Activated naive CD4-positive, alpha-beta T cell treated with anti-CD3 and anti-CD28 coated beads, Interleukin-2, amount 50 U/mL, for 72 hours (primary cell): Measurements from ENCODE around the gene PIK3R1. TPM values are rescaled to one million over a fixed set of nuclear protein-coding genes. Genes with fewer than 3 reads are reported as not detected.
A peak's percentile ranks its signal among the peaks of the same experiment; 100 is the strongest.
"Not testable (repeated sequence)": the region's sequence is repeated elsewhere in the genome, so short reads cannot be mapped to it uniquely, and the experiment has no call there.

Source experiments
- ATAC-seq, 2 donors: fragments of 150-1000 bp; cut with Tn5 transposase; 2 replicates each; pipeline ENCODE4 v1.10.0; 2021; ENCODE audit warnings: mild to moderate bottlenecking in 2 of 2, moderate library complexity in 2 of 2
- DNase-seq, 2 donors: peaks; one replicate each; pipeline ENCODE4 v3.0.0; 2021 to 2022; ENCODE audit warnings: low spot score in 2 of 2
- H3K27ac Mint-ChIP-seq, 2 donors: one replicate each; pipeline ENCODE4 v1.8.0; 2022; ENCODE audit warnings: mild to moderate bottlenecking in 2 of 2, mixed read lengths in 2 of 2
- H3K36me3 Mint-ChIP-seq, 2 donors: one replicate each; pipeline ENCODE4 v1.8.0; 2022; ENCODE audit warnings: mixed read lengths in 2 of 2
- H3K9me3 Mint-ChIP-seq, 2 donors: one replicate each; pipeline ENCODE4 v1.8.0; 2022; ENCODE audit warnings: mixed read lengths in 2 of 2
- total RNA-seq, 2 donors: library from RNA; stranded (reverse); gene quantifications; one replicate each; pipeline ENCODE4 v1.2.3, GENCODE V29; 2022

PIK3R1 gene
- total RNA-seq, 2 donors from 2014 or later = 24.7 to 54.8 TPM

DNA sequence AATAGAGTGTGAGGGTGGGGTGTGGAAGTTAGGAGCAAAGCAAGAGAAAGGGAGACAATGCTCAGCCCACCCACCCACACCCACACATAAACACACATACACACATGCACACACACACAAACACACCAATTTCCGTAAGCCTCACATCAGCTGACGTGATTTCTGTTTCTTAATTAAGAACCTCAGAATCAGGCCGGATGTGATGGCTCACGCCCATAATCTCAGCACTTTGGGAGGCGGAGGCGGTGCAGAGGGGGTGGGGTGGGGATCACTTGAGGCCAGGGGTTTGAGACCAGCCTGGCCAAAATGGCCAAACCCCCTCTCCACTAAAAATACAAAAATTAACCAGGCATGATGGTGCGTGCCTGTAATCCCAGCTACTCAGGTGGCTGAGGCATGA is 26.4 kb upstream of the PIK3R1 start:
- Mint-ChIP-seq H3K36me3 (no peaks in the 10 kb centered on the region), H3K27ac (no peak overlapping the region), H3K9me3 (no peaks in the 10 kb centered on the region)
- no peak for ATAC-seq
- DNase-seq = no peak

DNA sequence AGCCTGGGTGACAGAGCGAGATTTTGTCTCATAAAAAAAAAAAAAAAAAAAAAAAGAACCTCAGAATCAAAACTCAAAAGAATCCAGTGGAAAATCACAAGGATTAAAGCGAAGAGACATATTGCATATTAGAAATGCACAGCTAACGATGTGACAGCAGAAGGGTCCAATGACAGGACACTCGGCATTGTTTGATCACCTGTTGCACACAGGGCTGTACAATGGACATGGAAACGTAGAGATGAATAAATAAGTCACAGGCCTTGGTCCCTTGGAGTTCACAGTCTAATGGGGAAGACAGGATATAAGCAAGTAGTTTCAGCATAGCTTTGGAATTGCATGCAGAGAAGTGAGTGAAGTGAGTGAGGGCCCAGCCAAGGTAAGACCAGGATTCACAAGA is 25.9 kb upstream of the PIK3R1 start:
- Mint-ChIP-seq H3K9me3 (no peaks in the 10 kb centered on the region), H3K27ac (no peak overlapping the region), H3K36me3 (no peaks in the 10 kb centered on the region)
- no peak for ATAC-seq
- DNase-seq = no peak

GRCh38 chr5:68190619-68191018 is 24.9 kb upstream of the PIK3R1 start:
- H3K27ac Mint-ChIP-seq = no peak overlapping the region
- no peak for ATAC-seq

DNA sequence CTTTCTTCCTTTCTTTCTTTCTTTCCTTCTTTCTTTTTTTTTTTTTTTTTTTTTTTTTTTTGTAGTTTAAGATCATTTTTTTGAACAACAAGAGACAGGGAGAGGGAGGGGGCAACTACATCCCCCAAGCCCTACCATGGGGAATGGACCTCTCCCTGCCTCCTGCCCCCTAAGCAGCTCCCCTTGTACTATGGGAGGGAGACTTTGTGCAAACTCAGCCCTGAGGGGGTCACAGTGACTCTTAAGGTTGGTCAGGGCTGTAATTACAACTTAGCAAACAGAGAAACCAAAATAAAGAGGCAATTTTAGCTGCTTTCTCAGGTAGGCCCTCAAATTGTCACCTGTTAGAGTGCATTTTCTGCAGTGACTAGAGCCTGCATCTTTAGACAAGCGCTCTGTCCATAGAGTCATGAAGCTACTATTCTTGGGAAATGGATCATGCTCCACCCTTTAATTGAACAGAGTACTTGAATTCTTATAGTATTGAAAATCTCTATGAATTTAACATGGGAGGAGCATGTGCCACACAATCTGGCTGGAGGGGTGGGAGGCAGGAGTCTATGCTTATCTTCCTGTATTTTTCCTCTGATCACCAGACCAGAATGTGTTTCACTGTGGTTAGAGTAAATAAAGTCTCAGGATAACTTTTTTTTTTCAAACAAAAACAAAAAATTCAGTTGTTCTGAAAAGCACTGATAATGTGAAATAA is 24.3 kb upstream of the PIK3R1 start:
- H3K27ac Mint-ChIP-seq = no peak overlapping the region
- H3K36me3 Mint-ChIP-seq = no peaks in the 10 kb centered on the region
- H3K9me3 Mint-ChIP-seq = peaks cover 0 to 3% of the 10 kb centered on the region in 2 donors
- DNase-seq (no peak), ATAC-seq (no peak)

More at GRCh38 chr5:68190619-68191018, 24.9 kb upstream of the PIK3R1 start:
- DNase-seq = no peak
- H3K9me3 Mint-ChIP-seq = peaks cover 0 to 3% of the 10 kb centered on the region in 2 donors
- H3K36me3 Mint-ChIP-seq = no peaks in the 10 kb centered on the region

- Mint-ChIP-seq H3K9me3 (peaks cover 0 to 3% of the 10 kb centered on the region in 2 donors), H3K27ac (no peak overlapping the region), H3K36me3 (no peaks in the 10 kb centered on the region)
- no peak for DNase-seq
- ATAC-seq = no peak
Measured at GRCh38 chr5:68192679-68193060, 22.9 kb upstream of the PIK3R1 start.

DNA sequence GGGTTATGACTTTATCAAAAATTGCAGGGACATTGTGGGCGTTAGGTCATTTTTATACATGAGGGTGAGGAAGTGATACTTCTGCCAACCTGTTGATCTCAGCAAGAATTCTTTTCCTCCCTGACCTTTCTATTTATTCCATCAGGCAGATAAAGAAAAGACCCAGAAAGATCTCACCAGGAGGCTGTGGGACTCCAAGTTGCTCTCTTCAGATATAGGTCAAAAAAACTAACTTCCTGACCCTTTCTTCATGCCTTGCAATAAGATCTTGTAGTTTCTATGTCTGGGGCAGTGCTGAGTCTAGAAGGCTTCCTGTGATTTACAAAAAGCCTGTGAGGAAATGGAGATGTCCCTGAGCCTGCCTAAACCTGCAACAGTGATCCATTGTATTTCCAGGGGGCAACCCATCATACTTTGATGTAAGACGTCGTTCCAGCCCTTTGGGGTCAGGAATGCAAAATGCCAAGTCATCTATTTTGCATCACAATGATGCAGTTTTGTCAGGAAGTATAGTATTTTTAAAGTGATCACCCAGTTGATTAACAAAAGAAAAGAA is 22.0 kb upstream of the PIK3R1 start:
- peaks cover 0 to 3% of the 10 kb centered on the region in 2 donors for H3K9me3 Mint-ChIP-seq
- DNase-seq (no peak), ATAC-seq (no peak)
- H3K27ac Mint-ChIP-seq = no peak overlapping the region
- H3K36me3 Mint-ChIP-seq = no peaks in the 10 kb centered on the region

DNA sequence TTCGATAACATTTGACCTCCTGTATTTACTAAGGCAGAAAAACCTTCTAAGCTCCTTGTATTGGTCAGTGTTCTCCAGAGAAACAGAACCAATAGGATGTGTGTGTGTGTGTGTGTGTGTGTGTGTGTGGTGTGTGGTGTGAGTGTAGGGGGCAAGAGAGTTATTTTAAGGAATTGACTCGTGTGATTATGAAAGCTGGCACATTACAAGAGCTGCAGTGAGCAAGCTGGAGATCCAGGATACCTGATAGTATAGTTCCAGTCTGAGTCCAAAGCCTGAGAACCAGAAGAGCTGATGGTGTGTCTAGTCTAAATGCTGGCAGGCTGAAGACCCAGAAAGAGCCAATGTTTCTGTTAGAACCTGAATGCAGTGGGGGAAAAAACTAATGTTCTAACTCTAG is 21.2 kb upstream of the PIK3R1 start:
- Mint-ChIP-seq H3K9me3 (peaks cover 0 to 3% of the 10 kb centered on the region in 2 donors), H3K27ac (no peak overlapping the region), H3K36me3 (no peaks in the 10 kb centered on the region)
- DNase-seq = no peak
- no peak for ATAC-seq

GRCh38 chr5:68195137-68195536 is 20.4 kb upstream of the PIK3R1 start:
- DNase-seq (no peak), ATAC-seq (no peak)
- Mint-ChIP-seq H3K27ac (no peak overlapping the region), H3K9me3 (peaks cover 0 to 3% of the 10 kb centered on the region in 2 donors), H3K36me3 (no peaks in the 10 kb centered on the region)

DNA sequence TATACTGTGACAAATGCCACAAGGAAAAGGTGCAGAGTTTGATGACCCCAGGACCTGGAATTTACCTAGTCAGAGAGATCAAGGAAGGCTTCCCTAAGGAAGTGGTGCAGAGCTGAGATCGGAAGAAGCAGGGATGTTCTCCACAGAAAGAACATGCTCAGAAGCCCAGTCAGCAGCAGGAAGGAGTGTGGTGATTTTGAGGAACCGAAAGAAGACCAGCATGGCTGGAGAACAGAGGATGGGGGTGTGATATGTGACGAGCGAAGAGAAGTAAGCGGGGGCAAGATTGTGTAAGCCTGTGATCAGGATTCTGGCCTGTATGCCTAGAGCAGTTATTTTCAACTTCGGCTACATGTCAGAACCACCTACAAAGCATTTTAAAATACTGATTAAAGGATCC is 18.7 kb upstream of the PIK3R1 start:
- H3K9me3 Mint-ChIP-seq = peaks cover 0 to 3% of the 10 kb centered on the region in 2 donors
- ATAC-seq (no peak), DNase-seq (no peak)
- no peak overlapping the region for H3K27ac Mint-ChIP-seq
- no peaks in the 10 kb centered on the region for H3K36me3 Mint-ChIP-seq

- Mint-ChIP-seq H3K9me3 (peaks cover 0 to 2% of the 10 kb centered on the region in 2 donors), H3K36me3 (no peaks in the 10 kb centered on the region), H3K27ac (no peak overlapping the region)
- DNase-seq (no peak), ATAC-seq (peak; percentile 28 to 44)
Measured at GRCh38 chr5:68200288-68200687, 15.3 kb upstream of the PIK3R1 start.

DNA sequence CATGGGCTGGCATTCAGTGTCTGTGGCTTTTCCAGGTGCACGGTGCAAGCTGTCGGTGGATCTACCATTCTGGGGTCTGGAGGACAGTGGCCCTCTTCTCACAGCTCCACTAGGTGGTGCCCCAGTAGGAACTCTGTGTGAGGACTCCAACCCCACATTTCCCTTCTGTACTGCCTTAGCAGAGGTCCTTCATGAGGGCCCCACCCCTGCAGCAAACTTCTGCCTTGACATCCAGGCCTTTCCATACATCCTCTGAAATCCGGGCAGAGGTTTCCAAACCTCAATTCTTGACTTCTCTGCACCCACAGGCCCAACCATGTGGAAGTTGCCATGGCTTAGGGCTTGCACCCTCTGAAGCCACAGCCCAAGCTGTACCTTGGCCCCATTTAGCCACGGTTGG is 4.9 kb upstream of the PIK3R1 start:
- not testable (repeated sequence) for ATAC-seq, DNase-seq, H3K27ac Mint-ChIP-seq
- Mint-ChIP-seq H3K9me3 (peaks cover 7 to 25% of the 10 kb centered on the region in 2 donors), H3K36me3 (peaks cover 20 to 31% of the 10 kb centered on the region in 2 donors)

- no peak for DNase-seq
- Mint-ChIP-seq H3K27ac (peak overlapping the region; percentile 85 to 95), H3K9me3 (peaks cover 7 to 24% of the 10 kb centered on the region in 2 donors), H3K36me3 (peaks cover 27 to 44% of the 10 kb centered on the region in 2 donors)
- peak; percentile 27 to 36 for ATAC-seq
Measured at GRCh38 chr5:68214482-68215207, 911 bp upstream of the PIK3R1 start.

GRCh38 chr5:68215898-68216244 is 315 bp downstream of the PIK3R1 start:
- DNase-seq (no peak), ATAC-seq (peak; percentile 53 to 64)
- Mint-ChIP-seq H3K36me3 (peaks cover 15 to 37% of the 10 kb centered on the region in 2 donors), H3K9me3 (peaks cover 0 to 13% of the 10 kb centered on the region in 2 donors), H3K27ac (peak overlapping the region in 1 of 2 donors; percentile 85)

DNA sequence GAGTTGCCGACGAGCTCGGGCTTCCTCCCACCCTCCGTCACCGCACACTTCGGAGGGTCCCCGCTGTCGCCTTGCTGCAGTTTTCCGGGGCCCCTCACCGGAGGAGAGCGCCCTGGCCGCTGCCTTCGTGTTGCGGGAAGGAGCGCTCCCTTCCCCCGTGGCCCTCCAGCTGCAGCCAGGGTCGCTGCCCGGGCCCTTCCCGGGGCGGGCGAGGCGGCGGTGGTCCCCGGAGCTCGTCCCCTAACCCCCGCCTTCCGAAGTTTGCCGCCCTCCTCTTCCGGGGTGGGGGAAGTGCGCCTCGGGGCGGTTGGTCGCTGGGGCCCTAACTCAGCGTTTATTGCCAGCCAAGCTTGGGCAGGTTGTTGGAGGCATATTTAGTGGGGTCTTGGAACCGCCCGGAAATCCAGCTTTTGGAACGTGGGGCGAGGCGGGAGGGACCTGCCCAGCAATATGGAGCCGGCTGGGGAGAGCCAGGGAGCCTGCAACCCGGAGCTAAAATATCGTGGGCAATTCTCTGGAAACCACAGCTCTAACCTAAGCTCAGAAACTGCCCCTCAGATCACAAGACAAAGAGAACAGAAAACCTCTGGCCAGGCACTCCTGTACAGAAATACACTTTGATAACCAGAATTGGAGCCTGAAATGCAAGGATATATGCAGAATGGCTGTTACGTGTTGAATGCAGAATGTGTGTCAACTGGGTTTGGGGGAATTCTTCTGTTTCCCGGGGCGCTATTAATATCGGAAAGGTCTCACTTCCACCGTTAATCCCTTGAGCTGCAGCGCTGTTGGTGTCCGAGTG is 890 bp downstream of the PIK3R1 start:
- Mint-ChIP-seq H3K9me3 (peaks cover 0 to 8% of the 10 kb centered on the region in 2 donors), H3K36me3 (peaks cover 9 to 33% of the 10 kb centered on the region in 2 donors), H3K27ac (peak overlapping the region; percentile 51 to 85)
- ATAC-seq = peak; percentile 6 to 23
- peak; percentile 59 to 67 for DNase-seq

GRCh38 chr5:68217047-68217355 is 1.4 kb downstream of the PIK3R1 start:
- Mint-ChIP-seq H3K27ac (peak overlapping the region; percentile 51 to 85), H3K9me3 (peaks cover 0 to 5% of the 10 kb centered on the region in 2 donors), H3K36me3 (peaks cover 8 to 33% of the 10 kb centered on the region in 2 donors)
- no peak for DNase-seq
- ATAC-seq = no peak

DNA sequence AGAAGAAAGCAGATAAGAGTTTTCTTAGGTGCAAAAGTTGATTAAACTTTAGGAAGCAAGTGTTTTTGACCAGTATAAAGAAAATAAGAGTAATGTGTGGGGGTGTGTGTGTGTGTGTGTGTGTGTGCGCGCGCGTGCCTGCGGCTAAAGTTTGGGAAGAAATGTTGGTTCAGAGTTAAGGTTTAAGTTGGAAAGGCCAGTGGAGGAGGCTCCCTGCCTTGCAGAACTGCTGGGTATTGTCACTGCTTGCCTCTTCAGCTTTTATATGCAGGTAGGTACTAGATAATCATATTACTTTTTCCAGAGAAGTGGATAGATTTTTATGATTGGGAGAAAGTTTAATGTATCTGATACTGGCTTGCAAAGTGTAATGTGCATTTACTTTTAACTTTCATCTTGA is 2.0 kb downstream of the PIK3R1 start:
- Mint-ChIP-seq H3K36me3 (peaks cover 8 to 34% of the 10 kb centered on the region in 2 donors), H3K27ac (peak overlapping the region; percentile 47 to 85), H3K9me3 (peaks cover 0 to 5% of the 10 kb centered on the region in 2 donors)
- DNase-seq (no peak), ATAC-seq (no peak)
